Measurements from ENCODE around the gene MEGF8.

Gene MEGF8

DNA sequence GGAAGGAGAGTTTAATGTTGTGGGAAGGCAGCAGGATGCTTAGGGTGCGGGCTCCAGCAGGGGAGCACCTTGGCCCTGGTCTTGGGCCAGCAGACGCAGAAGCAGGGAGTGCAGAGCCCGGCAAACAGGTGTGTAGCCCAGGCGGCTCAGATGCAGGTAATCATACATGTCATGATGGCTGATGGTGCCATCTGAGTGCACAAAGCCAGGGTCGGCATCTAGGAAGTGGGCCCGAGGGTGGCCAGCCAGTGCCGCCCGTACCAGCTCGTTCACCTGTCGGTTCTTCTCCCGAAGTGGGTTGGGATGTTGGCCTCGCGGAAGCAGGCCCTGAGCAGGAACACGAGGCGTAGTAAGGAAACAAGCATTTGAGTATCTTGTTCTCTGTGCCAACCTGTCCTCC lies 28.4 kb upstream of the MEGF8 start:
- Histone ChIP-seq H3K4me3 (replicated peaks; ENCODE audit: insufficient read depth, low read length) (no peak overlapping the region), H3K27me3 (ENCODE audit: insufficient read depth, poor library complexity, severe bottlenecking) (no peaks in the 10 kb centered on the region), H3K27ac (replicated peaks) (no peak overlapping the region)
- DNase-seq (ENCODE audit: low read depth in 1 of 2, low spot score in 1 of 2) = no peak
- TF ChIP-seq GABPA (IDR thresholded peaks at IDR 0.05; ENCODE audit: low read depth) (no peak), SPI1 (IDR thresholded peaks at IDR 0.05; ENCODE audit: borderline replicate concordance, low read depth) (no peak), POLR2AphosphoS5 (IDR thresholded peaks at IDR 0.05; ENCODE audit: low read depth) (no peak)
- TF ChIP-seq, protein P1, sequence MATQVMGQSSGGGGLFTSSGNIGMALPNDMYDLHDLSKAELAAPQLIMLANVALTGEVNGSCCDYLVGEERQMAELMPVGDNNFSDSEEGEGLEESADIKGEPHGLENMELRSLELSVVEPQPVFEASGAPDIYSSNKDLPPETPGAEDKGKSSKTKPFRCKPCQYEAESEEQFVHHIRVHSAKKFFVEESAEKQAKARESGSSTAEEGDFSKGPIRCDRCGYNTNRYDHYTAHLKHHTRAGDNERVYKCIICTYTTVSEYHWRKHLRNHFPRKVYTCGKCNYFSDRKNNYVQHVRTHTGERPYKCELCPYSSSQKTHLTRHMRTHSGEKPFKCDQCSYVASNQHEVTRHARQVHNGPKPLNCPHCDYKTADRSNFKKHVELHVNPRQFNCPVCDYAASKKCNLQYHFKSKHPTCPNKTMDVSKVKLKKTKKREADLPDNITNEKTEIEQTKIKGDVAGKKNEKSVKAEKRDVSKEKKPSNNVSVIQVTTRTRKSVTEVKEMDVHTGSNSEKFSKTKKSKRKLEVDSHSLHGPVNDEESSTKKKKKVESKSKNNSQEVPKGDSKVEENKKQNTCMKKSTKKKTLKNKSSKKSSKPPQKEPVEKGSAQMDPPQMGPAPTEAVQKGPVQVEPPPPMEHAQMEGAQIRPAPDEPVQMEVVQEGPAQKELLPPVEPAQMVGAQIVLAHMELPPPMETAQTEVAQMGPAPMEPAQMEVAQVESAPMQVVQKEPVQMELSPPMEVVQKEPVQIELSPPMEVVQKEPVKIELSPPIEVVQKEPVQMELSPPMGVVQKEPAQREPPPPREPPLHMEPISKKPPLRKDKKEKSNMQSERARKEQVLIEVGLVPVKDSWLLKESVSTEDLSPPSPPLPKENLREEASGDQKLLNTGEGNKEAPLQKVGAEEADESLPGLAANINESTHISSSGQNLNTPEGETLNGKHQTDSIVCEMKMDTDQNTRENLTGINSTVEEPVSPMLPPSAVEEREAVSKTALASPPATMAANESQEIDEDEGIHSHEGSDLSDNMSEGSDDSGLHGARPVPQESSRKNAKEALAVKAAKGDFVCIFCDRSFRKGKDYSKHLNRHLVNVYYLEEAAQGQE (IDR thresholded peaks at IDR 0.05; ENCODE audit: insufficient replicate concordance, low read depth) = no peak
- TF ChIP-seq, protein P2, sequence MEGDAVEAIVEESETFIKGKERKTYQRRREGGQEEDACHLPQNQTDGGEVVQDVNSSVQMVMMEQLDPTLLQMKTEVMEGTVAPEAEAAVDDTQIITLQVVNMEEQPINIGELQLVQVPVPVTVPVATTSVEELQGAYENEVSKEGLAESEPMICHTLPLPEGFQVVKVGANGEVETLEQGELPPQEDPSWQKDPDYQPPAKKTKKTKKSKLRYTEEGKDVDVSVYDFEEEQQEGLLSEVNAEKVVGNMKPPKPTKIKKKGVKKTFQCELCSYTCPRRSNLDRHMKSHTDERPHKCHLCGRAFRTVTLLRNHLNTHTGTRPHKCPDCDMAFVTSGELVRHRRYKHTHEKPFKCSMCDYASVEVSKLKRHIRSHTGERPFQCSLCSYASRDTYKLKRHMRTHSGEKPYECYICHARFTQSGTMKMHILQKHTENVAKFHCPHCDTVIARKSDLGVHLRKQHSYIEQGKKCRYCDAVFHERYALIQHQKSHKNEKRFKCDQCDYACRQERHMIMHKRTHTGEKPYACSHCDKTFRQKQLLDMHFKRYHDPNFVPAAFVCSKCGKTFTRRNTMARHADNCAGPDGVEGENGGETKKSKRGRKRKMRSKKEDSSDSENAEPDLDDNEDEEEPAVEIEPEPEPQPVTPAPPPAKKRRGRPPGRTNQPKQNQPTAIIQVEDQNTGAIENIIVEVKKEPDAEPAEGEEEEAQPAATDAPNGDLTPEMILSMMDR (IDR thresholded peaks at IDR 0.05; ENCODE audit: insufficient read depth, low read length) = no peak

DNA sequence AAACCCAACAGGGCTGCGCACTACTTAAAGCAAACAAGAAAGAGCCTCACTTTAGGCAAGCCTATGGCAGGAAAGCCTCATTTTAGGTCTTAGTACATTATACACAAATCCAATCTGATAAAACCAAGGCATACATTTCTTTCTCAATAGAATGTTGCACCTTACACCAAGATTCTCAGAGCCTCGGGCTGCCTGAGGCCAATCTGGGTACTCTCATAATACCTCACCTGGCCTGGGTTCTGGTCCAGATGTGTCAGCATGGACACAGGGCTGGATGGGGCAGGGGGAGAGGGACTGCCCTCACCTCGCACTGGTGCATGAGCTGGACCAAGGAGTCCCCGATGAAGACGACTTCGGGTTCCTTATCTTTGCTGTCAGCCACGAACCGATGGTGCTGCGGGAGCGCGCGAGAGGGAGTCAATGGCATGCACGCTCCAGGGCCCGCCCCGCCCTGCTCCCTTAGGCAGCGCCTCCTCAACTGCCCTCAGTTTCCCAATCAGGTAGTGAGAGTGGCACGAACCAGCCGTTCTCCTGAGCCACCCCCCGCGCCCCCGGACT lies 23.7 kb upstream of the MEGF8 start, which contains the start of gene PRR19:
TSS of gene PRR19 (plus strand) at position 487 of the 558 bp plus-strand sequence. CDS start 7,453 bp downstream, outside the sequence.
- Histone ChIP-seq H3K27ac (replicated peaks) (peak within 1 kb of the TSS; percentile 66), H3K4me3 (replicated peaks; ENCODE audit: insufficient read depth, low read length) (peak within 1 kb of the TSS; percentile 72), H3K27me3 (ENCODE audit: insufficient read depth, poor library complexity, severe bottlenecking) (no peaks in the 10 kb centered on the region)
- no peak for TF ChIP-seq POLR2AphosphoS5 (IDR thresholded peaks at IDR 0.05; ENCODE audit: low read depth)
- TF ChIP-seq, protein P1 (IDR thresholded peaks at IDR 0.05; ENCODE audit: insufficient replicate concordance, low read depth) = no peak
- TF ChIP-seq GABPA (IDR thresholded peaks at IDR 0.05; ENCODE audit: low read depth) = no peak
- TF ChIP-seq, protein P2 (IDR thresholded peaks at IDR 0.05; ENCODE audit: insufficient read depth, low read length) = no peak
- no peak for TF ChIP-seq SPI1 (IDR thresholded peaks at IDR 0.05; ENCODE audit: borderline replicate concordance, low read depth)
- peak in 1 of 2 experiments; percentile 34 for DNase-seq (ENCODE audit: low read depth in 1 of 2, low spot score in 1 of 2)

DNA sequence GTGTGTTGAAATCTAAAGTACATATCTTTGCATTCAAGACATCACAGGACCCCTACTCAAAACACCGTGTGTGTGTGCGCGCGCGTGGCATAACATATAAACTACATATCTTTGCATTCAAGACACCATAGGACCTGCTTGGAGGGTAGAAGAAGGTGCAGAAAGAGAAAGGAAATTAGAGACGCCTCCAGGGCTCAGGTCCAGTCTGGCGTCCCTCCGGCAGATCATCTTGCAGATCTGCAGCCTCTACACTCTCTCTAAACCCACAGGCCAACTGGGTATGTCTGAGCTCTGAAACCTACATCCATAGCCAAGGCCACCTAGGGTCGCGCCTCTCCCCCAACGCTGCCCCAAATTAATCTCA lies 22.4 kb upstream of the MEGF8 start:
- no peak for DNase-seq (ENCODE audit: low read depth in 1 of 2, low spot score in 1 of 2)
- Histone ChIP-seq H3K4me3 (replicated peaks; ENCODE audit: insufficient read depth, low read length) (no peak overlapping the region; the same call in 1 of the 2 replicates), H3K27me3 (ENCODE audit: insufficient read depth, poor library complexity, severe bottlenecking) (no peaks in the 10 kb centered on the region), H3K27ac (replicated peaks) (peak overlapping the region; percentile 66)
- TF ChIP-seq SPI1 (IDR thresholded peaks at IDR 0.05; ENCODE audit: borderline replicate concordance, low read depth) = no peak
- TF ChIP-seq, protein P2 (IDR thresholded peaks at IDR 0.05; ENCODE audit: insufficient read depth, low read length) = no peak
- no peak for TF ChIP-seq GABPA (IDR thresholded peaks at IDR 0.05; ENCODE audit: low read depth)
- TF ChIP-seq, protein P1 (IDR thresholded peaks at IDR 0.05; ENCODE audit: insufficient replicate concordance, low read depth) = no peak
- TF ChIP-seq POLR2AphosphoS5 (IDR thresholded peaks at IDR 0.05; ENCODE audit: low read depth) = no peak

All from HL-60 (cell line).